ENCODE measurements around the gene SIK3.

Gene SIK3

GRCh38 chr11:117066959-117067358 lies 31.3 kb downstream of the SIK3 start:
- no peak for TF ChIP-seq CTCF (IDR thresholded peaks at IDR 0.05; ENCODE audit: low read depth, low read length)

GRCh38 chr11:117064275-117064674 lies 34.0 kb downstream of the SIK3 start:
- peaks cover 10% of the 10 kb centered on the region for H3K4me1 ChIP-seq
- no peak overlapping the region for H3K4me3 ChIP-seq (ENCODE audit: low read depth, low read length)
- no peaks in the 10 kb centered on the region for H3K9me3 ChIP-seq
- TF ChIP-seq CTCF (IDR thresholded peaks at IDR 0.05; ENCODE audit: low read depth, low read length): no peak
- no peaks in the 10 kb centered on the region for H3K36me3 ChIP-seq
- DNase-seq: no peak
- no peaks in the 10 kb centered on the region for H3K27me3 ChIP-seq

More at GRCh38 chr11:117066959-117067358, 31.3 kb downstream of the SIK3 start:
- DNase-seq: no peak
- Histone ChIP-seq H3K4me3 (ENCODE audit: low read depth, low read length) (no peak overlapping the region), H3K9me3 (no peaks in the 10 kb centered on the region), H3K27me3 (no peaks in the 10 kb centered on the region), H3K4me1 (peaks cover 4% of the 10 kb centered on the region; the same call in 1 of the 2 replicates), H3K36me3 (no peaks in the 10 kb centered on the region)

- TF ChIP-seq CTCF (IDR thresholded peaks at IDR 0.05; ENCODE audit: low read depth, low read length): no peak
- Histone ChIP-seq H3K4me3 (ENCODE audit: low read depth, low read length) (no peak overlapping the region), H3K9me3 (no peaks in the 10 kb centered on the region), H3K36me3 (no peaks in the 10 kb centered on the region), H3K27me3 (no peaks in the 10 kb centered on the region), H3K4me1 (peaks cover 18% of the 10 kb centered on the region)
- DNase-seq: no peak
Observed at GRCh38 chr11:117062498-117062897, 35.7 kb downstream of the SIK3 start.

GRCh38 chr11:117061256-117061655 lies 37.0 kb downstream of the SIK3 start:
- Histone ChIP-seq H3K9me3 (no peaks in the 10 kb centered on the region), H3K27me3 (no peaks in the 10 kb centered on the region), H3K36me3 (no peaks in the 10 kb centered on the region), H3K4me3 (ENCODE audit: low read depth, low read length) (no peak overlapping the region), H3K4me1 (peaks cover 18% of the 10 kb centered on the region)
- no peak for DNase-seq
- no peak for TF ChIP-seq CTCF (IDR thresholded peaks at IDR 0.05; ENCODE audit: low read depth, low read length)

GRCh38 chr11:117059611-117060148 lies 38.5 kb downstream of the SIK3 start:
- no peaks in the 10 kb centered on the region for H3K36me3 ChIP-seq
- no peak for DNase-seq
- no peaks in the 10 kb centered on the region for H3K27me3 ChIP-seq
- H3K4me3 ChIP-seq (ENCODE audit: low read depth, low read length): no peak overlapping the region
- H3K4me1 ChIP-seq: peaks cover 18% of the 10 kb centered on the region
- H3K9me3 ChIP-seq: no peaks in the 10 kb centered on the region
- no peak for TF ChIP-seq CTCF (IDR thresholded peaks at IDR 0.05; ENCODE audit: low read depth, low read length)

GRCh38 chr11:117058761-117059261 lies 39.4 kb downstream of the SIK3 start:
- TF ChIP-seq CTCF (IDR thresholded peaks at IDR 0.05; ENCODE audit: low read depth, low read length): no peak
- DNase-seq: peak; percentile 42
- no peaks in the 10 kb centered on the region for H3K27me3 ChIP-seq
- peaks cover 16% of the 10 kb centered on the region for H3K4me1 ChIP-seq
- H3K36me3 ChIP-seq: no peaks in the 10 kb centered on the region
- no peaks in the 10 kb centered on the region for H3K9me3 ChIP-seq
- H3K4me3 ChIP-seq (ENCODE audit: low read depth, low read length): no peak overlapping the region
